ENCODE results near the gene PRPS2.

PRPS2 gene

DNA sequence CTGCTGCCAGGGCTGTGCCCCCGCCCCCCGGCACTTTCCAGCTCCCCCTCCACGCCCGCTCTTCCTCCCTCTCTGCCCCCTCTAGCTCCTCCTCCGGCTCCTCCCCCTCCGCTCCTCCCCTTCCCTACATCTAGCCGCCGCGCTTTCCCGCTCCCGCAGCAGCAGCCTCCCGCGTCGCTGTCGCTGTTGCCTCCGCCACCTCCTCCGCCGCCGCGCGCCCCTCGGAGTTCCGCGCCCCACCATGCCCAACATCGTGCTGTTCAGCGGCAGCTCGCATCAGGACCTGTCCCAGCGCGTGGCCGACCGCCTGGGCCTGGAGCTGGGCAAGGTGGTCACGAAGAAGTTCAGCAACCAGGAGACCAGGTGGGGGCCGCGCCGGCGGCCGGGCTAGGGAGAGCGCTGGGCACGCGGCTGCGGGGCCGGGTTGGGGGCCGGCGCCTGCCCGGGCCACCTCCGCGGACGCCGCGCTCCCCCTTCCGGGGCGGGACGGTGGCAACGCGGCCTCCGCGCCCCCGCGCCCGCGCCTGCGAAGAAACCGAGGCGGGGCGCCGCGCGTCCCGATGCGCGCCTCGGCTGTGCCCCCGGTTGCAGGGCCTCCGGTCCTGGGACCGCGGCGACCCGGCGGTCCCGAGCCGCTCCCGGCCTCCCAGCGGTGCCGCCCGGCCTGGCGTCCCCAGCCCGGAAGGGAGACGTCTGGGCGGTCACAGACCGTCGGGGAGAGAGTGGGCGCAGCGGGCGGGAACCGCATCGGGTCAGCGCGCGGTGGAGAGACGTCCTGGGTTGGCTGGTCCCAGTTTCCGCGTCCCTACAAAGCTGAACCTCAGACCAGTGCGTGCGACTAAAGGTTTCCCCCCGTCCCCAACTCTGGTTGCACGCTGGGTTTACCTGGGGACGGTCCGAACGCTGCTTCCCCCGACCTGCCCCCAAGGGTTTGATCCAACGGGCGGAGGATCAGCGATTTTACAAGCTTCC, at the start of gene PRPS2:
PRPS2 (plus strand) TSS at position 156 of the 972 bp plus-strand sequence; CDS start at position 242, 86 bp downstream.
- peak; percentile 6 for DNase-seq (ENCODE audit: low read depth)

DNA sequence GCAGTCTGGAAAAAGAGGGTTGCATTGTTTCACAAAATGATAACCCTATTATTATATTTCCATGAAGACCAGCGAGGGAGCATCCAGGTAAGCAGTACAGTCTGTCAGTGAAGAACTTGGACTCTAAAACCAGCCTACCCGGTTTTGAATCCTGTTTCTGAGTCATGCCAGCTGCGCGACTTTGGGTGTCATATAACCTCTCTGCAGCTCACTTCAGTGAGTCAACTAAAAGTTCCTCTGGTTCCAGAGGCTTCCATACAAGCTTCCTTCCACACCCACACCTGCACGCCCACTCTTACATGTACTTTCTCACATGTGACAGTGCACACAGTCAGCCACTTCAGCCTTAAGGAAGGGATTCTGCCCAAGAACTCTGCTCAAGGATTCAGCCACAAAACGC, 49.8 kb upstream of the PRPS2 start:
- no peak for DNase-seq (ENCODE audit: low read depth)

DNA sequence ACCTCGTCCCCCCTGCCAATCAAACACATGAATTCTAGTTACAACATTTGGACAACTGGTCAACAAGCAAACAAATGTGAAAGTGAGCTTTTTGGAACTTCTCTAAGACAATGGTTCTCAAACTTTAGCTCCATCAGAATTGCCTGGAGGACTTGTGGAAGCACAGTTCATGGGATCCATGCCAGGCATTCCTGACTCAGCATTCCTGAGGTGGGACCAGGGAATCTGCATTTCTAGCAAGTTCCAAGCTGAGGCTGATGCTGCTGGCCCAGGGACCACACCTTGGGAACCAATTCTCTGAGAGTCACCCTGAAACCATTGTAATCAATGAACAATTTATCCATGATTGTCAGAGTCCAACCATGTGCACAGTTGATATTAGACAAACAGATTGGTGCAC, 43.8 kb upstream of the PRPS2 start:
- no peak for DNase-seq (ENCODE audit: low read depth)

GRCh38 chrX:12751887-12752286, 39.3 kb upstream of the PRPS2 start:
- DNase-seq (ENCODE audit: low read depth) = no peak

- no peak for DNase-seq (ENCODE audit: low read depth)
Measured at GRCh38 chrX:12753366-12753765, 37.8 kb upstream of the PRPS2 start.

GRCh38 chrX:12758291-12758690, 32.9 kb upstream of the PRPS2 start:
- no peak for DNase-seq (ENCODE audit: low read depth)

DNA sequence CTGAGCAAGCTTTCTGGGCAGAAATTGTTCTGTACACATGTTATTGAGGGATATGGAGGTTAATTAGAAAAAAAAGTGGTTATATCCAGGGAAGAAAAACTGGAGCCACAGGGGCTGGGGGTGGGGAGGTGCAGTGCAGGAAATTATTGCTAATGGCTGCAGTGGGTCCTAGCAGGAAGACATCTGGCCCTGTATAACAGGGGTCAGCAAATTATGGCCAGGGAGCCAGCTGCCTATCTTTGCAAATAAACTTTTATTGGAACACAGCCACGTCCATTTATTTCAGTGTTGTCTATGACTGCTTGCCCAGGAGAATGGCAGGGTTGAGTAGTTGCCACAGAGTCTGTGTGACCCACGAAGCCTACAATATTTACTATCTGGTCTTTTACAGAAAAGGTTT, 23.4 kb upstream of the PRPS2 start:
- DNase-seq (ENCODE audit: low read depth) = no peak

DNA sequence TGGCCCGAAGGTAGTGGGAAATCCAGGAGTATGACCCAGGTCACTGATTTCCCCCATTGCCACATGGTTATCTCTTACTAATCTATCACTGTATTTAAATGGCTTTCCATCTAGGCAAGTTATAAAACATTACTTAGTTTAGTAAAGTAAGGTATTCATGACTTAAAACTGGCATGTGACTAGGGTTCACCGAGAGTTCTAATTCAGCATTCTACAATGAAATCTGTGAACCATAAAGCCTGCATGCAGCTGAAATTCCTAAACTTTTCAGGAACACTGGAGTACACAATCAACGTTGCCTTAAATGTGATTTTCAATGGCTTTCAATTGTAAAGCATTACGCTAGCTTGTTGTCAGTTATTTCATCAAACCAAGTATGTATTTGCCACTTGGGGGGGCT, 22.7 kb upstream of the PRPS2 start:
- DNase-seq (ENCODE audit: low read depth) = no peak

GRCh38 chrX:12770440-12770839, 20.8 kb upstream of the PRPS2 start:
- no peak for DNase-seq (ENCODE audit: low read depth)

DNA sequence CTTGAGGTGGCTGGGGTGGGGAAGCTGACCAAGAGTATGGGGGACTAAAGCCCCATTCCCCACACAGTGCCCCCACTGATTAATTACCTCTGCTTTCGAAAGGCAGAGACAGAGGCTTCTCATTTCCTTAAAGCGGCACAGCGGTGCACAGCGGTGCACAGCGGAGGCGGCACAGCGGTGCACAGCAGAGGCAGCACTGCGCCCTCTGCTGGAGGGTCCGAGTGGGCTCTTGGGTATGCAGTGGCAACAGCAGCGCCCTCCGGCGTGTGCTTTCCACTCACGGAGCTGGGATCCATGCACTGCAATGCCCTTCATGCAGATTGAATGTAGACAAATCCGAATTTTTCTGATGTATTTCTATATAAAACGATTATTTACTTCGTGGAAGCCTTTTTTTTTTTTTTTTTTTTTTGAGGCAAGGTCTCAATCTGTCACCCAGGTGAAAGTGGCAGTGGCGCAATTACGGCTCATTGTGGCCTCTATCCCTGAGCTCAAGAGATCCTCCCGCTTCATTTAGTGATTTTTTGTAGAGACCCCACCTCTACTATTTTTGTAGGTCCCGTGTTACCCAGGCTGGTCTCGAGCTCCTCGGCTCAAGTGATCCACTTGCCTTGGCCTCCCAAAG, 19.7 kb upstream of the PRPS2 start:
- peak; percentile 8 for DNase-seq (ENCODE audit: low read depth)

DNA sequence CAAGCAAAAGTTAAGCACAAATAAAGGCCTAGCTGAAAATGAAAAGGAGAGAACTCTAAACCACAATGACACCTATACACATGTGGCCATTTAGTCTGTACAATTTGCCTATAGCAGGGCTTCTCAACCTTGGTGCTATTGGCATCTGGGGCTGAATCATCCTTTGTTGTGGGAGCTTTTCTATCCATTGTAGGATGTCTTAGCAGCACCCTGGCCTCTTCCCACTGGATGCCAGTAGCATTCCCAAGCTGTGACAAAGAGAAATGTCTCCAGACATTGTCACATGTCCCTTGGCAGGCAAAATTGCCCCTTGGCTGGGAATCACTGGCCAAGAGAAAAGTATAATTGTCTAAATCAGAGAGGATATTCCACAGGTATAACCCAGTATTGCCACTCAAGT, 13.5 kb upstream of the PRPS2 start:
- no peak for DNase-seq (ENCODE audit: low read depth)

GRCh38 chrX:12779534-12779933, 11.7 kb upstream of the PRPS2 start:
- no peak for DNase-seq (ENCODE audit: low read depth)

- DNase-seq (ENCODE audit: low read depth) = no peak
Measured at GRCh38 chrX:12788645-12789044, 2.6 kb upstream of the PRPS2 start.

- no peak for DNase-seq (ENCODE audit: low read depth)
Measured at GRCh38 chrX:12789976-12790375, 1.2 kb upstream of the PRPS2 start.

DNA sequence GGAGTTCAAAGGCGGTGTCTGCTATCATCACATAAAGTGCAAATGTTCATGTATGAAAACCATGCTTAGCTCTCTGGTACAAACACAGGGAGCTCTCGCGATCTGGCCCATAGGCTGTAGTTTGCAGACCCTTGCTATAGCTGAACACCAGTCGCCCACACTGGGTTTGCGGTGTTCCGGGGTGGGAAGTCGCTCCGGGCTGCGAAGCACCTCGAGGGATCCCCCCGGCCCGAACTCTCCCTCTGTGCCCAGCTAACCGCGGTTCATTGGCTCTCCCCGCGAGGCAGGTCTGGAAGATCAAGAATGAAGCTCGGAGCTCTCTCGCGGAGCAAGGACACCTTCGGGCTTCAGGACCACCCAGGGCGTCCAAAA, 341 bp upstream of the PRPS2 start:
- no peak for DNase-seq (ENCODE audit: low read depth)

GRCh38 chrX:12792711-12793110, 1.5 kb downstream of the PRPS2 start:
- no peak for DNase-seq (ENCODE audit: low read depth)

DNA sequence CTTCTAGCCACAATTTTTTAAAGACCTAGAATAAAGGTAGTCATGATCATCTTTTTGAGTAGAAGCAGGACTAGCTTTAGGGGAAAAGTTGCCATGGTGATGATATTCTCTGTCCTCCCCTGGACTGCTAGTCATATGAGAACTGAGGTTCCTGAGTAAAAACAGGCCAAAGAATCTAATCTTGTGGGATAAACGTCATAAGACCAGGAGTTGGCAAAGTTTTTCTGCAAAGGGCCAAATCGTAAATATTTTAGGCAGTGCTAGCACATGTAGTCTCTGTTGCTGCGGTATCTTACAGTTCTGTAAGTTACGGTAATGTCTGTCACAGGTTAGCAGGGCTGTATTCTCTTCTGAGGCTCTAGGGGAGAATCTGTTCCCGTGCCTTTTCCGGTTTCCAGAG, 3.4 kb downstream of the PRPS2 start:
- DNase-seq (ENCODE audit: low read depth) = no peak

- DNase-seq (ENCODE audit: low read depth) = no peak
Measured at GRCh38 chrX:12798601-12799000, 7.4 kb downstream of the PRPS2 start.

- DNase-seq (ENCODE audit: low read depth) = no peak
Measured at GRCh38 chrX:12799118-12799517, 7.9 kb downstream of the PRPS2 start.

GRCh38 chrX:12802741-12803140, 11.5 kb downstream of the PRPS2 start:
- DNase-seq (ENCODE audit: low read depth) = no peak

- DNase-seq (ENCODE audit: low read depth) = no peak
Measured at GRCh38 chrX:12804655-12805054, 13.4 kb downstream of the PRPS2 start.

DNA sequence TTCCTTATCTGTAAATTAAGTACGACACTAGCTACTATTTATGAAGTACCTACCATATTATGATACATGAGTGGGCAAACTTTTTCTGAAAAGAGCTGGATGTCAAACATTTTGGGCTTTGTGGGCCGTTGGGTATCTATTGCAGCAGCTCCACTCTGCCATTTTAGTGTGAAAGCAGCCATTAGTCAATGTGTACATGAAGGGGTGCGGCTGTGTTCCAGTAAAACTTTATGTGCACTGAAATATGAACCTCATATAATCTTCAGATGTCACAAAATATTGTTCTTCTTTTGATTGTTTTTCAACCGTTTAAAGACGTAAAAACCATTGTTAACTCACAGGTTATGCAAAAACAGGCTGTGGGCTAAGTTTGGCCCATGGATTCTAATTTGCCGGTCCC, 14.1 kb downstream of the PRPS2 start:
- no peak for DNase-seq (ENCODE audit: low read depth)

DNA sequence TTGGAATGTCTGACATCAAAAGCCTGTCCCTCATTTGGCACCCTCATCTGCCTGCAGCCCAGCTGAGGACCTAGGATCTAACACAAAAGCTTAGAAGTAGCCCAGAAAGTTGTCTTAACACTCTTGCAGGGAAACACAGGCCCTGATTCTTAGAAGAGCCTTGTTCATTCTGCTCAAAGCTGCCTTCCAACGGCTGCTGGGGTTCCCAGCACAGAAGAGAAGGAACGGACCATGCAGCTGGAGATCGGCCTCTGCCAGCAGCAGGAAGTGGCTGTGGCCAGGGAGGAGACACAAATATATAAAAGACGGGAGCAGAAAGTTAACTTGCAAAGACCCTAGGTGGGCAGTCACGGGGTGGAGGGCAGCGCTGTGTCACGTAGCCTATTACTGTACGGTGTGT, 20.4 kb downstream of the PRPS2 start:
- DNase-seq (ENCODE audit: low read depth) = no peak

- DNase-seq (ENCODE audit: low read depth) = peak; percentile 30
Measured at GRCh38 chrX:12814420-12814819, 23.2 kb downstream of the PRPS2 start.
